Measurements from ENCODE around the gene ASIC4.
A peak's percentile ranks its signal among the peaks of the same experiment; 100 is the strongest.

Gene ASIC4

GRCh38 chr2:219524817-219525216 is 10.5 kb downstream of the ASIC4 start:
- H3K4me3 ChIP-seq (ENCODE audit: low read depth, low read length) = no peak overlapping the region
- TF ChIP-seq CTCF (IDR thresholded peaks at IDR 0.05; ENCODE audit: borderline replicate concordance, insufficient read depth, low read depth, low read length) = no peak

GRCh38 chr2:219525533-219526232 is 11.4 kb downstream of the ASIC4 start:
- no peak for TF ChIP-seq CTCF (IDR thresholded peaks at IDR 0.05; ENCODE audit: borderline replicate concordance, insufficient read depth, low read depth, low read length)
- H3K4me3 ChIP-seq (ENCODE audit: low read depth, low read length) = no peak overlapping the region

- no peak overlapping the region for H3K4me3 ChIP-seq (ENCODE audit: low read depth, low read length)
- no peak for TF ChIP-seq CTCF (IDR thresholded peaks at IDR 0.05; ENCODE audit: borderline replicate concordance, insufficient read depth, low read depth, low read length)
These were observed 12.2 kb downstream of the ASIC4 start for GRCh38 chr2:219526320-219527075.

- H3K4me3 ChIP-seq (ENCODE audit: low read depth, low read length) = no peak overlapping the region
- no peak for TF ChIP-seq CTCF (IDR thresholded peaks at IDR 0.05; ENCODE audit: borderline replicate concordance, insufficient read depth, low read depth, low read length)
These were observed 12.8 kb downstream of the ASIC4 start for GRCh38 chr2:219527076-219527394.

- no peak overlapping the region for H3K4me3 ChIP-seq (ENCODE audit: low read depth, low read length)
- no peak for TF ChIP-seq CTCF (IDR thresholded peaks at IDR 0.05; ENCODE audit: borderline replicate concordance, insufficient read depth, low read depth, low read length)
These were observed 13.2 kb downstream of the ASIC4 start for GRCh38 chr2:219527472-219527871.

GRCh38 chr2:219530048-219530963 is 16.0 kb downstream of the ASIC4 start:
- TF ChIP-seq CTCF (IDR thresholded peaks at IDR 0.05; ENCODE audit: borderline replicate concordance, insufficient read depth, low read depth, low read length) = peak; percentile 98
- no peak overlapping the region for H3K4me3 ChIP-seq (ENCODE audit: low read depth, low read length)

All from GM12875 (cell line).